GM18909 (cell line): ENCODE data around the gene SEC24C.
A peak's percentile ranks its signal among the peaks of the same experiment; 100 is the strongest.
"Not testable (repeated sequence)": the region's sequence is repeated elsewhere in the genome, so short reads cannot be mapped to it uniquely, and the experiment has no call there.

Experiments used
- ATAC-seq: cut with Tn5 transposase; IDR thresholded peaks from one replicate; pipeline ENCODE4 v1.9.1; 2021; ENCODE audit warnings: mild to moderate bottlenecking; ENCODE audit not compliant: unreplicated experiment, poor library complexity

The SEC24C gene

GRCh38 chr10:73788864-73789658 is 44.9 kb downstream of the SEC24C start:
- ATAC-seq: no peak

GRCh38 chr10:73789659-73790055 is 45.5 kb downstream of the SEC24C start:
- no peak for ATAC-seq

GRCh38 chr10:73790886-73791625 is 46.9 kb downstream of the SEC24C start:
- no peak for ATAC-seq

- no peak for ATAC-seq
Measured at GRCh38 chr10:73791871-73792400, 47.8 kb downstream of the SEC24C start.

- ATAC-seq: no peak
Measured at GRCh38 chr10:73793456-73793855, 49.3 kb downstream of the SEC24C start.

GRCh38 chr10:73795491-73795890 is 51.3 kb downstream of the SEC24C start:
- ATAC-seq: not testable (repeated sequence)

GRCh38 chr10:73796035-73796434 is 51.9 kb downstream of the SEC24C start:
- not testable (repeated sequence) for ATAC-seq

GRCh38 chr10:73796766-73797165 is 52.6 kb downstream of the SEC24C start:
- ATAC-seq: no peak

GRCh38 chr10:73797324-73798025 is 53.3 kb downstream of the SEC24C start:
- ATAC-seq: no peak

GRCh38 chr10:73798087-73798486 is 53.9 kb downstream of the SEC24C start:
- ATAC-seq: no peak

GRCh38 chr10:73798927-73799560 is 54.9 kb downstream of the SEC24C start:
- no peak for ATAC-seq

GRCh38 chr10:73799899-73800559 is 55.9 kb downstream of the SEC24C start:
- ATAC-seq: no peak

GRCh38 chr10:73800560-73801252 is 56.5 kb downstream of the SEC24C start:
- no peak for ATAC-seq

GRCh38 chr10:73801253-73801590 is 57.0 kb downstream of the SEC24C start:
- ATAC-seq: no peak

GRCh38 chr10:73802276-73802991 is 58.3 kb downstream of the SEC24C start:
- no peak for ATAC-seq

- ATAC-seq: peak; percentile 67
Measured at GRCh38 chr10:73803680-73804286, 59.6 kb downstream of the SEC24C start.

- ATAC-seq: no peak
Measured at GRCh38 chr10:73806176-73806950, 62.2 kb downstream of the SEC24C start.

- no peak for ATAC-seq
Measured at GRCh38 chr10:73807471-73807870, 63.3 kb downstream of the SEC24C start.
